Pancreas (tissue), 10 donors: ENCODE measurements around the gene CEMIP. TPM values are rescaled to one million over a fixed set of nuclear protein-coding genes. Genes with fewer than 3 reads are reported as not detected.
"Not testable (repeated sequence)": the region's sequence is repeated elsewhere in the genome, so short reads cannot be mapped to it uniquely, and the experiment has no call there.

ENCODE experiments used
- ATAC-seq, 4 donors: fragments of 200-7000 bp; cut with Tn5 transposase; one replicate each; pipeline versions ENCODE4 v1.8.0 to v1.9.1; 2020; ENCODE audit warnings: mild to moderate bottlenecking in 4 of 4, moderate library complexity in 4 of 4
- DNase-seq, 6 donors: peaks; one replicate each; pipeline ENCODE4 v3.0.0-alpha.2; 2020
- FAIRE-seq: peaks from 2 replicates; lab custom pipeline; 2012; peaks lifted over from hg19 to GRCh38; lab: Jason Lieb, UNC
- H3K27ac ChIP-seq, 4 donors: fragments of 200-600 bp; sonication (generic); 1 replicate in 3 of 4; 2 replicates in 1 of 4; pipeline versions ENCODE4 v1.5.0 to v1.8.0; 2020
- H3K27me3 ChIP-seq, 4 donors: fragments of 200-600 bp; one replicate each; pipeline ENCODE4 v1.8.0; 2021
- H3K36me3 ChIP-seq, 3 donors: fragments of 200-600 bp; sonication (generic) in 1 of 3; one replicate each; pipeline versions ENCODE4 v1.5.0 to v1.8.0; 2020 to 2021
- H3K4me1 ChIP-seq, 3 donors: fragments of 200-600 bp; one replicate each; pipeline ENCODE4 v1.8.0; 2021
- H3K4me3 ChIP-seq, 4 donors: fragments of 200-600 bp; sonication (generic) in 2 of 4; one replicate each; pipeline versions ENCODE4 v1.5.0 to v1.8.0; 2020 to 2021
- H3K9me3 ChIP-seq, 4 donors: fragments of 200-600 bp; one replicate each; pipeline ENCODE4 v1.8.0; 2021
- CTCF ChIP-seq, 4 donors: fragments of 200-600 bp; sonication (generic) in 3 of 4; IDR thresholded peaks; one replicate each; pipeline versions ENCODE4 v1.5.0 to v1.8.0; 2021; ENCODE audit warnings: antibody characterized with exemption in 4 of 4
- WGBS, 2 donors: extraction: QIAGEN DNeasy Blood & Tissue Kit; methylation state at CpG; one replicate each; pipeline ENCODE4 v1.1.7; 2013; 5-methylcytosine and 5-hydroxymethylcytosine counted together
- intact Hi-C, 3 donors: fragments of 100-400 bp; cut with DNase I; formaldehyde crosslinking; loops; one replicate each; pipeline versions ENCODE4 v1.11.1 to v1.14.2; 2022
- polyA plus RNA-seq, 2 donors: library from polyadenylated mRNA; stranded (reverse); fragments of 200-250 nt; gene quantifications; one replicate each; pipeline ENCODE4 v1.2.3, GENCODE V29; 2013
- total RNA-seq, 6 donors: library from RNA; stranded (reverse); fragmentation: NEBNext Ultra II Directional in 4 of 6; extraction: Animal tissue kit (Norgen Biotek cat#: 25700) in 4 of 6; gene quantifications; one replicate each; pipeline versions ENCODE4 v1.2.1 to v1.2.4, GENCODE V29; 2021 to 2023
- donor health status: healthy with polysubstance abuse.
- donor health status: DM: no; HTN: no; CAD: no; lungs with moderate emphysema.
- donor health status: DM: no; HTN: no; CAD: no.
- donor health status: control.
- donor health status: control.
- donor health status: Bipolar disorder and iron deficiency.
- donor health status: DM: yes; HTN: yes; CAD: no.
- donor health status: DM: no; HTN: no; CAD: no.
- donor health status: DM: no; HTN: no; CAD: no.
- donor health status: DM: yes; HTN: yes; CAD: no.

Gene CEMIP
- total and polyA plus RNA-seq, 8 donors = 0.07 to 0.41 (median 0.12) TPM; not detected in 1

- no peaks in the 10 kb centered on the region for H3K36me3 ChIP-seq
- DNase-seq (no peak), ATAC-seq (no peak), FAIRE-seq (no peak)
- H3K4me1 ChIP-seq = no peaks in the 10 kb centered on the region
- no peak overlapping the region for H3K4me3 ChIP-seq
- TF ChIP-seq CTCF (IDR thresholded peaks at IDR 0.05) = no peak
- 72 to 77% methylated on average over 2 of the region's 2 CpGs for WGBS, 2 donors
- no peak overlapping the region for H3K27ac ChIP-seq
- no peaks in the 10 kb centered on the region for H3K9me3 ChIP-seq
- no peaks in the 10 kb centered on the region for H3K27me3 ChIP-seq
- intact Hi-C loops = no loop called here
Observed at GRCh38 chr15:80957556-80957955, 178.4 kb downstream of the CEMIP start.

DNA sequence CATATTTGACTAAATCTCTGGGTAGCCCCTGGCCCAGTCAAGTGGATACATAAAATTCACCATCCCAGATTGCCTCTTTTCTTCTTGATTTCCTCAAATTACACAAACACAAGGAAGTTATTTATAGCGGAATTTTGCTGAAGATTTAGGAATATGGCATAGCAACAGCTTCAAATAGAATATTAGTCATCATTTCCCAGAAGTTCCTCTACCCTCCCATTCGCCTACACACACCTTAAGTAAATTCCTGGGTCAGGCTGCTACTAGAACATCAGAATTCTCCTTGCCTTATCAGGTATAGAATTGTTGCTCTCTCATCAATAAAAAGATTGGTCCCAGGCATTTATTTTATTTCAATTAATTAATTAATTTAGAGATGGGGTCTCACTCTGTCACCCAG lies 178.8 kb downstream of the CEMIP start:
- DNase-seq (no peak), FAIRE-seq (no peak), ATAC-seq (no peak)
- H3K36me3 ChIP-seq = no peaks in the 10 kb centered on the region
- intact Hi-C loops = no loop called here
- no peak for TF ChIP-seq CTCF (IDR thresholded peaks at IDR 0.05)
- H3K27ac ChIP-seq = no peak overlapping the region
- no peaks in the 10 kb centered on the region for H3K9me3 ChIP-seq
- no peaks in the 10 kb centered on the region for H3K4me1 ChIP-seq
- no peaks in the 10 kb centered on the region for H3K27me3 ChIP-seq
- 92 to 96% methylated on average over 2 of the region's 2 CpGs for WGBS, 2 donors
- no peak overlapping the region for H3K4me3 ChIP-seq

DNA sequence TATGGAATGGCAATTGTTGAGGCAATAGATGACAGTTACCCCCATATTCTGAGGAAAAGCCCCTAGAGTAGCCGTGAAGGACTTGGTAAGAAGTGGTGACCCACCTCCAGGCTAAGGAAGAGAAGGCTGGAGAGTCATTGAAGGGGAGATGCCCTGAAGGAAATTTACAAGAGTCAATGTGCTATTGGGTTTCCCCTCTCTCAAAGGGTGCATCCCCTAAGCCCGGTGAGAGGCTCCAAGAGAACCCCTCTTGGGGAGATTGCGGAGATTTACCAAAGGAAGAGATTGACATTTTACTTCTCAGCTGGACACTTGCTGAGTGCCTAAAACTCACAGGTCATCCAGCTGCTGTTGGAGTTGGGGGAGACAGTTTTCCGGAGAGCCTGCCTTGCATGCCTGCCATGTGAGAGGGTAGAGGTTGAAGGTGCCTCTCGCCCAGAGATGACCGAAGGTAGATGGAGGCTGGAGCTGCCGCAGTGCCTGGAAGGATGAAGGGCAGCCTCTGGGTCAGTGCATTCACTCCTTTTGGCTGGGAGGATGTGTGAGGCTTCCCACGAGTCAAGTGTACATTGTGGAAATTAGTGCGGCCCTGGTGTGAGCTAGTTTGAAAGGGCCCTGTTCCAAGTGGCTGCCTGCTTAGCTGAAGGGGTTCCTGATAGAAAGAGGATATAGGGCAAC lies 179.8 kb downstream of the CEMIP start:
- no peak for TF ChIP-seq CTCF (IDR thresholded peaks at IDR 0.05)
- Histone ChIP-seq H3K36me3 (no peaks in the 10 kb centered on the region), H3K27me3 (no peaks in the 10 kb centered on the region), H3K9me3 (no peaks in the 10 kb centered on the region), H3K27ac (no peak overlapping the region), H3K4me1 (no peaks in the 10 kb centered on the region), H3K4me3 (no peak overlapping the region)
- FAIRE-seq (no peak), DNase-seq (peak in 1 of 6 donors; percentile 16), ATAC-seq (no peak)
- intact Hi-C loops = no loop called here
- 97% methylated on average over 9 of the region's 9 CpGs for WGBS, 2 donors

GRCh38 chr15:80965454-80965853 lies 186.3 kb downstream of the CEMIP start:
- intact Hi-C loops = not testable (repeated sequence)

DNA sequence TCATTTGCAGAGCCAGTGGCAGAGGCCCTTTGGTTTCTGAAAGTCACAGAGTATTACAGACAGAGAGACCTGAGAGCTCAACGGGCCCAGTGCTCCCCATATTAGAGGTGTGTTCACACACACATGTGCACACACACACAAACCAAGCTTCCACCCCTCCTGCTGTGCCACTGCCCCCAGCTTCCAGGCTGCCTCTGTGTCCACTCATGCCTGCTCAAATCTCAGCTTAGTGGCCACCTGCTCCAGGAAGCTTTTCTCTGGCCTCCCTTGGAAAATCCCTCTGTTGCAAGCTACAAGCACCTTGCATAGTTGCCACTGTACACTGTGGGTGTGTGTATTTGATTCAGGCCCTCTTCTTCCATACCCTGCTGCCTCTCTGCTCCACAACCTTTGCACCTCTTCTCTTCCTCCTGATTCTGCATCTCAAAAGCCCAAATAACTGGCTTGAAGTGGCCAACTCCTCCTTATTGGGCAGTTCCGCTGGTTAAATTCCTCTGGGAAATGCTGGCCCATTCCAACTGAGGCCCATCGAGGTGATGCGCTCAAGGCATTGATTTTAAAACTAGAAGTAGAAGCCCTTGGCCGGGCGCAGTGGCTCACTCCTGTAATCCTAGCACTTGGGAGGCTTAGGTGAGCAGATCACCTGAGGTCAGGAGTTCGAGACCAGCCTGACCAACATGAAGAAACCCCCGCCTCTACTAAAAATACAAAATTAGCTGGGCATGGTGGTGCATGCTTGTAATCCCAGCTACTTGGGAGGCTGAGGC lies 187.4 kb downstream of the CEMIP start:
- FAIRE-seq (no peak), ATAC-seq (no peak), DNase-seq (no peak)
- Histone ChIP-seq H3K4me3 (no peak overlapping the region), H3K27ac (no peak overlapping the region), H3K36me3 (no peaks in the 10 kb centered on the region), H3K27me3 (no peaks in the 10 kb centered on the region), H3K4me1 (no peaks in the 10 kb centered on the region), H3K9me3 (no peaks in the 10 kb centered on the region)
- 90 to 91% methylated on average over 8 of the region's 8 CpGs for WGBS, 2 donors
- intact Hi-C loops = no loop called here
- TF ChIP-seq CTCF (IDR thresholded peaks at IDR 0.05) = no peak

More at GRCh38 chr15:80965454-80965853, 186.3 kb downstream of the CEMIP start:
- H3K36me3 ChIP-seq, H3K4me1 ChIP-seq, H3K9me3 ChIP-seq, H3K27ac ChIP-seq, H3K27me3 ChIP-seq, DNase-seq, FAIRE-seq, H3K4me3 ChIP-seq, ATAC-seq: not testable (repeated sequence)
